ENCODE data around the gene WNT5B. TPM values are rescaled to one million over a fixed set of nuclear protein-coding genes. Genes with fewer than 3 reads are reported as not detected.

Gene WNT5B
- total RNA-seq, 2 experiments from 2014 or later: not detected

- ATAC-seq (no peak), DNase-seq (no peak)
- H3K4me1 Mint-ChIP-seq (ENCODE audit: low read depth): no peaks in the 10 kb centered on the region
- no peak overlapping the region for H3K4me3 Mint-ChIP-seq
- POLR2A ChIA-PET: no interaction called here
- no peaks in the 10 kb centered on the region for H3K36me3 Mint-ChIP-seq (ENCODE audit: low read depth)
- no peak for TF ChIP-seq CTCF (IDR thresholded peaks at IDR 0.05)
- intact Hi-C loops (cut with micrococcal nuclease): no loop called here
- H3K27me3 Mint-ChIP-seq: peaks cover 2% of the 10 kb centered on the region
- CTCF ChIA-PET: interaction anchor here (0.6 to 3.4 kb wide), 3 partner anchors 8 to 1641 kb away, joined by 3 to 20 read pairs (median 3); no protein-coding TSS in a partner anchor
- H3K27ac Mint-ChIP-seq: no peak overlapping the region
- H3K9me3 Mint-ChIP-seq: no peaks in the 10 kb centered on the region
These were observed 13.5 kb downstream of the WNT5B start for GRCh38 chr12:1642513-1642912.

DNA sequence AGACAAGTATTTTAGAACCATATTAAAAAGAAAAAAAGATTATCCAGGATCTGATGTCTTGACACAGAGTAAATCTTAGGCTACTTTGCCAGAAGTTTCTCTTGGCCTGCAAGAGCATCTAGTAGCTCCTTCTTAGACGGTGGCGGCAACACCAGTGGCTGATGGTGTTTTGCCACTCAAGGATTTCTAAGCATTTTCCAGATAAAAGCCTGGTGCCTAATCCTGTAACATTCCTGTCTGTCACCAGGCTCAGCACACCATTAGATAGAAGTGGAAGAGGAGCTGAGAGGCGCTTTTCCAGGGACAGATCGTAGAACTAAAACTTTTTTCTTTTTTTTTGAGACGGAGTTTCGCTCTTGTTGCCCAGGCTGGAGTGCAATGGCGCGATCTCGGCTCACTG is 14.0 kb downstream of the WNT5B start:
- POLR2A ChIA-PET: no interaction called here
- no peaks in the 10 kb centered on the region for H3K36me3 Mint-ChIP-seq (ENCODE audit: low read depth)

GRCh38 chr12:1643905-1644533 is 15.0 kb downstream of the WNT5B start:
- Mint-ChIP-seq H3K9me3 (no peaks in the 10 kb centered on the region), H3K4me3 (no peak overlapping the region), H3K36me3 (ENCODE audit: low read depth) (no peaks in the 10 kb centered on the region), H3K27me3 (peaks cover 5% of the 10 kb centered on the region), H3K4me1 (ENCODE audit: low read depth) (no peaks in the 10 kb centered on the region), H3K27ac (no peak overlapping the region)
- TF ChIP-seq CTCF (IDR thresholded peaks at IDR 0.05): no peak
- CTCF ChIA-PET: interaction anchor here (1.1 to 15.4 kb wide), 5 partner anchors 9 to 296 kb away, joined by 3 to 456 read pairs (median 7); partner anchors contain the start of gene WNT5B
- no peak for DNase-seq
- ATAC-seq: no peak
- intact Hi-C loops (cut with micrococcal nuclease): no loop called here
- POLR2A ChIA-PET: no interaction called here

More for the DNA sequence above, 14.0 kb downstream of the WNT5B start:
- DNase-seq (no peak), ATAC-seq (no peak)
- CTCF ChIA-PET: interaction anchor here (0.6 to 15.4 kb wide), 4 partner anchors 8 to 1641 kb away, joined by 3 to 456 read pairs (median 12); no protein-coding TSS in a partner anchor
- intact Hi-C loops (cut with micrococcal nuclease): no loop called here
- Mint-ChIP-seq H3K27me3 (peaks cover 2% of the 10 kb centered on the region), H3K27ac (no peak overlapping the region), H3K4me3 (no peak overlapping the region), H3K4me1 (ENCODE audit: low read depth) (no peaks in the 10 kb centered on the region), H3K9me3 (no peaks in the 10 kb centered on the region)
- no peak for TF ChIP-seq CTCF (IDR thresholded peaks at IDR 0.05)

GRCh38 chr12:1644534-1645438 is 15.8 kb downstream of the WNT5B start:
- DNase-seq: no peak
- Mint-ChIP-seq H3K27me3 (peaks cover 7% of the 10 kb centered on the region), H3K27ac (no peak overlapping the region), H3K4me3 (no peak overlapping the region), H3K4me1 (ENCODE audit: low read depth) (no peaks in the 10 kb centered on the region), H3K9me3 (no peaks in the 10 kb centered on the region), H3K36me3 (ENCODE audit: low read depth) (no peaks in the 10 kb centered on the region)
- CTCF ChIA-PET: interaction anchor here (1.1 to 15.4 kb wide), 5 partner anchors 9 to 295 kb away, joined by 3 to 456 read pairs (median 7); partner anchors contain the start of gene WNT5B
- ATAC-seq: no peak
- POLR2A ChIA-PET: no interaction called here
- TF ChIP-seq CTCF (IDR thresholded peaks at IDR 0.05): no peak
- intact Hi-C loops (cut with micrococcal nuclease): no loop called here

- ATAC-seq (no peak), DNase-seq (no peak)
- no peak overlapping the region for H3K27ac Mint-ChIP-seq
- no peaks in the 10 kb centered on the region for H3K4me1 Mint-ChIP-seq (ENCODE audit: low read depth)
- intact Hi-C loops (cut with micrococcal nuclease): no loop called here
- ChIA-PET POLR2A (no interaction called here), CTCF (interaction anchor here (15.4 kb wide), 1 partner anchor 143 kb away, joined by 456 read pairs; no protein-coding TSS in a partner anchor)
- H3K27me3 Mint-ChIP-seq: peaks cover 7% of the 10 kb centered on the region
- TF ChIP-seq CTCF (IDR thresholded peaks at IDR 0.05): no peak
- H3K9me3 Mint-ChIP-seq: no peaks in the 10 kb centered on the region
- no peaks in the 10 kb centered on the region for H3K36me3 Mint-ChIP-seq (ENCODE audit: low read depth)
- no peak overlapping the region for H3K4me3 Mint-ChIP-seq
These were observed 16.8 kb downstream of the WNT5B start for GRCh38 chr12:1645819-1646218.

All from activated CD8-positive, alpha-beta T cell treated with anti-CD3 and anti-CD28 coated beads for 36 hours (primary cell).